Measurements from ENCODE around the gene TTYH3. TPM values are rescaled to one million over a fixed set of nuclear protein-coding genes. Genes with fewer than 3 reads are reported as not detected.

Gene TTYH3
- polyA plus RNA-seq, 1 experiment, result 55.7 TPM

DNA sequence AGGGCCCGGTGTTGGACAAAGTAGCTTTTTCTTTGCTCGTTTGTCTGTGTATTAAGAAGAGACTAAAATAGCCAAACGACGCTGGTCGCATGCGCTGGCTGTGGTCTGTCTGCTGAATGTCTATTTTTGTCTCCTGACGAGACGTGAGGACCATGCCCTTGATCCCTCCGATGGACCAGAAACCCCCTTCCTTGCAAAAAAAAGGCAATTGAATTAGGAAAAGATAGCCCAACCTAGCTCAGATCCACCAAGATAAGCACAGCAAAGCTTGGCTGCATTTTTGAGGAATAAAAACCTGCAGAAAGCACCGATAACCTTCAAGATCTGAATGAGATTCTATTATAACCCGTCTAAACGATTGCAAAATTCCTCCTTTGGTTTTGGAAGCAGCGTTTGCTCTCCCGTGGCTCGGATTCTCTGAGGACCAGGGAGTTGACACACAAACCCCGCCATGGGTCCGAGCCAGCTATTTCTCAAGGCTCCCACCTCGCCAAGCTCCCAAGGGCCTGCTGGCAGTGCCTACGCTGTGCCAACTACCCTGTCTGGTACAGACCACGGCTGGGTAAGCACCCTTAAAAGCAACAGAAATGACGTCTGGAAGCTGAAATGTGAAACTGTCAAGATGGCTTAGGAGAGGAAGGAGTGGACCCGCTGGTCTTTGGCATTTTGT is 17.7 kb upstream of the TTYH3 start:
- DNase-seq (ENCODE audit: low read depth), result no peak
- H3K4me3 ChIP-seq (ENCODE audit: low read depth, low read length), result no peak overlapping the region; the same call in 1 of the 2 replicates

DNA sequence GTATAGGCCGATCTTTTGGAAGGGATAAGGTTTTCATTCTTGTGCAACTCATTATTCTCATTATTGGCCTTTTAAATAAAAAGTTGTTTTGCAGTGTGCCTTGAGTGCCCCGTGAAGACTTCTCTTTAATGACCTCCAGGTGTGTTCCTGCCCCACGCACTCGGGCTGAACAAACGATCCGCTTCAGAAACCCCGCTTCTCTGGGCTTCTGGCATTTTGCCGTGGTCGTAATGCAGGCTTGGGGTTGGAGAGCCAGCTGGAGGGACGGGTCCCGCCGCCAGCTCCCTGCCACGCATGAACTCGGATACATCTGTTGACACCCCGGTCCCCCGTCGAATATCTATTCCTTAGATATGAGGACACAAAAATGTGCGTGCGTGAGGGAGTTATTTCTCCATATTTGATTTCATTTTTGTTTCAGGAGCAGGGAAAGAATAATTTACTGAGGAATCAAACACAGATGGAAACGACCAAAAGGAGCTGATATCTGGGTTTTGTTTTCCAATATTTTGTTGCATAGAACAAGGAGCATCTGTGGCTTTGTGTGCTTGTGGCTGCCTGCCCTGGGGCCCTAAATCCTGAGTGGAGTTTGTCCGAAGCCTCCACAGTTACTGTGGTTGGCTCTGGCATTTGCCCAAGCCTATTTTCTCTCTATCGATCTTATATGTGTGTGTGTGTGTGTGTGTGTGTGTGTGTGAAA is 17.0 kb upstream of the TTYH3 start:
- no peak for DNase-seq (ENCODE audit: low read depth)
- TF ChIP-seq, protein P1, sequence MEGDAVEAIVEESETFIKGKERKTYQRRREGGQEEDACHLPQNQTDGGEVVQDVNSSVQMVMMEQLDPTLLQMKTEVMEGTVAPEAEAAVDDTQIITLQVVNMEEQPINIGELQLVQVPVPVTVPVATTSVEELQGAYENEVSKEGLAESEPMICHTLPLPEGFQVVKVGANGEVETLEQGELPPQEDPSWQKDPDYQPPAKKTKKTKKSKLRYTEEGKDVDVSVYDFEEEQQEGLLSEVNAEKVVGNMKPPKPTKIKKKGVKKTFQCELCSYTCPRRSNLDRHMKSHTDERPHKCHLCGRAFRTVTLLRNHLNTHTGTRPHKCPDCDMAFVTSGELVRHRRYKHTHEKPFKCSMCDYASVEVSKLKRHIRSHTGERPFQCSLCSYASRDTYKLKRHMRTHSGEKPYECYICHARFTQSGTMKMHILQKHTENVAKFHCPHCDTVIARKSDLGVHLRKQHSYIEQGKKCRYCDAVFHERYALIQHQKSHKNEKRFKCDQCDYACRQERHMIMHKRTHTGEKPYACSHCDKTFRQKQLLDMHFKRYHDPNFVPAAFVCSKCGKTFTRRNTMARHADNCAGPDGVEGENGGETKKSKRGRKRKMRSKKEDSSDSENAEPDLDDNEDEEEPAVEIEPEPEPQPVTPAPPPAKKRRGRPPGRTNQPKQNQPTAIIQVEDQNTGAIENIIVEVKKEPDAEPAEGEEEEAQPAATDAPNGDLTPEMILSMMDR (IDR thresholded peaks at IDR 0.05; ENCODE audit: insufficient read depth, low read depth, low read length), result no peak
- CTCF ChIA-PET, result interaction anchor here (1.8 kb wide), 1 partner anchor 10 kb away, joined by 4 read pairs; no protein-coding TSS in a partner anchor
- POLR2A ChIA-PET, result no interaction called here
- peaks cover 2% of the 10 kb centered on the region; the same call in 1 of the 2 replicates for H3K36me3 ChIP-seq (ENCODE audit: control insufficient read depth, insufficient read depth, low read length)
- H3K4me3 ChIP-seq (ENCODE audit: low read depth, low read length), result no peak overlapping the region
- H3K27me3 ChIP-seq (ENCODE audit: control insufficient read depth, insufficient read depth, low read length), result no peaks in the 10 kb centered on the region

More for the DNA sequence above, 17.7 kb upstream of the TTYH3 start:
- Histone ChIP-seq H3K27me3 (ENCODE audit: control insufficient read depth, insufficient read depth, low read length) (no peaks in the 10 kb centered on the region), H3K36me3 (ENCODE audit: control insufficient read depth, insufficient read depth, low read length) (peaks cover 2% of the 10 kb centered on the region; the same call in 1 of the 2 replicates)
- POLR2A ChIA-PET, result no interaction called here
- CTCF ChIA-PET, result interaction anchor here (1.7 to 1.8 kb wide), 2 partner anchors 11 to 67 kb away, joined by 4 to 5 read pairs; no protein-coding TSS in a partner anchor
- TF ChIP-seq, protein P1 (IDR thresholded peaks at IDR 0.05; ENCODE audit: insufficient read depth, low read depth, low read length), result no peak

DNA sequence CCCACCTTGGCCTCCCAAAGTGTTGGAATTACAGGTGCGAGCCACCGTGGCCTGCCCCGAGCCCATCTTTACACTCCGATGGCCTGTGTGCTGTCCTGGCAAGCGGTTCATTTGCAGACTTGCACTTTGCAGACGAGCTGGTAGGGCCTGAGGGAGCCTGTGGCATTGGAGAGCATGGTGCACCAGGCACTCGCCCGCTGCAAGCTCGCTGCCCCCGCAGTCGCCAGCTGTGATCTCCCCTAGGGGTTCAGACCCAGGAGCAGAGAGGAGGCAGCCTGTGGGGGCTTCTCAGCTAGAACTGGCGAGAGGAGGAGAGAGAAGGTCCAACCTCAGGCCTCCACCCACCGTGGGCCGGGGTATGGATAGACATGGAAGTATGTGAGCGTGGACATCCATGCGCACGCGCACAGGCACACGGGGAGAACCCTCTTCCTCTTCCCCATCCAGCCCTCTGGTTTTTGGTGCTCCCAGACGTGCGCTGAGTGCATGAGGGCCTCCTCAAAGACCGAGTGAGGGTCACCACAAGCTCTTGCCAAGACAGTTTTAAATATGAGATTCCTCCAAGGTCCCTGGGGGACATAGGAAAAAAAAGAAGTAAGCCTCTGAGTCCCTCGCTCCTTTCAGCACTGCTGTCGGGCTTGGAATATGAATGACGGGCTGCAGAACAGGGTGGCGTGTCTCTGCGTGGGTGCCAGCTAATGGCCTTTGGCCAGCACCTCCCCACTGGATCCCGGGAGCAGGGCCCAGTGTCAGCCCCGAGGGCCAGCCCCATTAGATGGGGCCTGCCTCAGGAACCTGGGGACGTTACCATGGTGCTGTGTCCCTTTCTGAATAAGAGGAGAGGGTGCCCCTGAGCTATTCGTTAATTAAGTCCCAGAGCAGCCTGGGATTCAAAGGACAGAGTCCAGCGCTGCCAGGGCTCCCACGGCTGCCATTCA is 15.1 kb upstream of the TTYH3 start:
- TF ChIP-seq, protein P1 (IDR thresholded peaks at IDR 0.05; ENCODE audit: insufficient read depth, low read depth, low read length), result no peak
- CTCF ChIA-PET, result interaction anchor here (0.9 kb wide), 1 partner anchor 9 kb away, joined by 3 read pairs; no protein-coding TSS in a partner anchor

DNA sequence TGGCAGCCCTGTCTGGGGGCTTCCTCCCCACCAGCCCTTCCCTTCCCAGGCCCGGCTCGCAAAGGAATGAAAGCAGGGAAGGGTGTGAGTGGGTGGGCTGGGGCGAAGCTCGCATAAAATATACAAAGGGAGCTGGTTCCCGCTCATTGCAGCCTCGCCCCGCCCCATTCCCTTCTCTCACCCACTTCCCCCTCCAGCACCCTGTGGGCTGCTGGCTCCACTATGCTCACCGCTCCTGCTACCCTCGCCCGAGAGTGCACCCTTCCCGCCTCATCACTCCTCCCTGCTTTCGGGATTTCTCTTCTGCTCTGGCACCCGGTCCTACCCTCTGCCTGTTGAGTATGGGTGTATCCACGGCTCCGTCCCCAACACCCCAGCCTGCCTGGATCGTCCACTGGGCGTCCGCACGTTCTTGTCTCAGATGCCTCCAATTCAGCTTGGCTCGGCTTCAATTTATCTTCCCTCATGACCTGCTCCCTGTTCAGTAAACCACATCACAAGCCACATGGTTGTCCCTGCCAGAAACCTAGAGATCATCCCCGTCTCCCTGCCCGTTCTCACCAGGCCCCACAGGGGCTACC is 14.4 kb upstream of the TTYH3 start:
- no peaks in the 10 kb centered on the region for H3K27me3 ChIP-seq (ENCODE audit: control insufficient read depth, insufficient read depth, low read length)
- CTCF ChIA-PET, result interaction anchor here (0.9 kb wide), 1 partner anchor 10 kb away, joined by 3 read pairs; no protein-coding TSS in a partner anchor
- H3K4me3 ChIP-seq (ENCODE audit: low read depth, low read length), result no peak overlapping the region
- DNase-seq (ENCODE audit: low read depth), result no peak
- POLR2A ChIA-PET, result no interaction called here
- TF ChIP-seq, protein P1 (IDR thresholded peaks at IDR 0.05; ENCODE audit: insufficient read depth, low read depth, low read length), result no peak
- no peaks in the 10 kb centered on the region for H3K36me3 ChIP-seq (ENCODE audit: control insufficient read depth, insufficient read depth, low read length)

More for the DNA sequence above, 15.1 kb upstream of the TTYH3 start:
- H3K4me3 ChIP-seq (ENCODE audit: low read depth, low read length), result no peak overlapping the region
- POLR2A ChIA-PET, result no interaction called here
- DNase-seq (ENCODE audit: low read depth), result no peak
- no peaks in the 10 kb centered on the region for H3K27me3 ChIP-seq (ENCODE audit: control insufficient read depth, insufficient read depth, low read length)
- H3K36me3 ChIP-seq (ENCODE audit: control insufficient read depth, insufficient read depth, low read length), result no peaks in the 10 kb centered on the region
